Measurements from ENCODE around the gene FAM111B. TPM values are rescaled to one million over a fixed set of nuclear protein-coding genes. Genes with fewer than 3 reads are reported as not detected.

FAM111B gene
- total and polyA plus RNA-seq, 2 of the 8 experiments (the other 6 are each of a cell fraction or from before 2014, with no cell fraction given) = 4.8 to 38.1 TPM

GRCh38 chr11:59137190-59137589 lies 30.2 kb downstream of the FAM111B start (continued):
- TF ChIP-seq CHD7 (IDR thresholded peaks at IDR 0.05; ENCODE audit: insufficient replicate concordance, low read length) (no peak), CHD1 (IDR thresholded peaks at IDR 0.05; ENCODE audit: low read depth, low read length) (no peak), CBX8 (IDR thresholded peaks at IDR 0.05; ENCODE audit: borderline replicate concordance, low read depth, low read length) (no peak), SUZ12 (IDR thresholded peaks at IDR 0.05; ENCODE audit: low read length) (no peak), TBP (IDR thresholded peaks at IDR 0.05; ENCODE audit: low read depth, low read length) (no peak), KDM4A (IDR thresholded peaks at IDR 0.05; ENCODE audit: low read depth, low read length, severe bottlenecking) (no peak), JUN (IDR thresholded peaks at IDR 0.05; ENCODE audit: low read depth, low read length) (no peak)
